Measurements from ENCODE around the gene MYO1B. TPM values are rescaled to one million over a fixed set of nuclear protein-coding genes. Genes with fewer than 3 reads are reported as not detected.

Gene MYO1B
- total RNA-seq (2014; rRNA removed; shearing (Covaris generic); ENCODE audit: low replicate concordance), result 95.6 and 123 TPM in 2 replicates

- H3K36me3 ChIP-seq, result peaks cover 9% of the 10 kb centered on the region
- no peaks in the 10 kb centered on the region; the same call in 1 of the 2 replicates for H3K9me3 ChIP-seq
- DNase-seq, result peak; percentile 91
- no peaks in the 10 kb centered on the region for H3K27me3 ChIP-seq
- peak within 1 kb of the TSS; percentile 82 for H3K4me3 ChIP-seq
Observed at GRCh38 chr2:191245046-191245868, at the start of gene MYO1B. MYO1B (plus strand) TSS chr2:191245404; CDS start chr2:191276896, 31,492 bp downstream.

DNA sequence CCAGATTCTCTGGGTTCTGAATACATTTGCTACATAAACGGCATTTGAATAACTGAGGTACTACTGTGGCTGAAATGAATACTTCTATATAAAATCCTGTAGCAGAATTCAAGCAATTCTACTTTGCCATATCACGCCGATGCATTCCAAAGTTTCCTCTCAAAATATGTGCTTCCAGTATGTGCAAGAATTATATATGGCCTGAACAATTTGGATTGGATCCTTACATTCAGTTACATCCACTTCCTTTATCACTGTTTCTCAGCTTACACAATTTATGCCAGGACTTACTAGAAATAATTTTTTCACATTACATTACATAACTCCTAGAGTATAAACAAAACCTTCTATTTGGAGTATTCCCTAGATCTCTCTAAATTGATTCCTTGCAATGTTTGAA is 48.1 kb upstream of the MYO1B start:
- Histone ChIP-seq H3K9me3 (no peaks in the 10 kb centered on the region; the same call in 1 of the 2 replicates), H3K4me3 (no peak overlapping the region), H3K27me3 (no peaks in the 10 kb centered on the region), H3K36me3 (no peaks in the 10 kb centered on the region)
- DNase-seq, result no peak

GRCh38 chr2:191198271-191198670 is 46.9 kb upstream of the MYO1B start:
- Histone ChIP-seq H3K36me3 (no peaks in the 10 kb centered on the region), H3K9me3 (peaks cover 3% of the 10 kb centered on the region), H3K27me3 (no peaks in the 10 kb centered on the region), H3K4me3 (no peak overlapping the region)
- DNase-seq, result no peak

DNA sequence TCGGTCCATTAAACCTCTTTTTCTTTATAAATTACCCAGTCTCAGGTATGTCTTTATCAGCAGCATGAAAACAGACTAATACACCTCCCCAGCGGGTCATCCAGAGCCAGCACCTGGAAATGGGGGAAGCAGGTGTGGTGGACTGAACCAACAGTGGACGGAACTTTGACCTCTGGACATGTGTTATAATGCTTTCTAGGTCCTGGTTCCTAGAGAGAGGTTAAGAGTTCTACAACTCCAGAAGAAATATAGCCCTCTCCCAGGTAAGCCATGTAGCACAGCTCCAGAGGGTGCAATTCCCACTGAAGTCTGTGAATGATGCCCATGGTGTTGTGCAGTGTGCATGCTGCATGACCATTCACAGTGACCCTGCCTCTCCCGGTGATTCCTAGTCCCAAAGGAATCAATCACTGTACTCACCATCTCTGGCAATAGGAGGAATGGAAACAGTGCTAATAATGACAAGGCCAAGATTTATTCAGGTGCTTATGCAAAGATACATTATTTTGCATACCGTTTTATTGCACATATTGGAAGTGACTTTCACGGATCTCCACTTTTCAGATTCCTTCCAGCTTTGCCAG is 45.2 kb upstream of the MYO1B start:
- Histone ChIP-seq H3K4me3 (no peak overlapping the region), H3K27me3 (no peaks in the 10 kb centered on the region), H3K36me3 (no peaks in the 10 kb centered on the region), H3K9me3 (peaks cover 6% of the 10 kb centered on the region)
- no peak for DNase-seq

DNA sequence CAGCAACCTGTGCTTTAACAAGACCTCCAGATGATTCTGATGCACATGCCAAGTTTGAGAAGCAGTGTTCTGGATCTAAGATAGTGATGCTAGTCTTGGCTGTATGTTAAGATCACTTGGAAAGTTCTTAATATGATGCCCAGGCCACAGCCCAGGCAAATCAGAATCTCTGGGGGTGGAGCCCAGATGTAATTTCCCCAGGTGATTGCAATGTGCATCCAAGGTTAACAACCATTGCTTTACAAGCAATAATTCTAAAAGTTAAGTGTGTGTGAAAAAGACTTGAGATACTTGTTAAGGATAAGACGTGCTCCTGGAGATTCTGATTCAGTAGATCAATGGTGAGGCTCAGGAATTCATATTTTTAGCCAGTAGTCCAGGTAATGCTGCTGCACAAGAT is 44.3 kb upstream of the MYO1B start:
- H3K36me3 ChIP-seq, result no peaks in the 10 kb centered on the region
- no peaks in the 10 kb centered on the region for H3K27me3 ChIP-seq
- no peak for DNase-seq
- no peak overlapping the region for H3K4me3 ChIP-seq
- peaks cover 6% of the 10 kb centered on the region for H3K9me3 ChIP-seq

- no peaks in the 10 kb centered on the region for H3K36me3 ChIP-seq
Observed at GRCh38 chr2:191202209-191202721, 42.9 kb upstream of the MYO1B start.

DNA sequence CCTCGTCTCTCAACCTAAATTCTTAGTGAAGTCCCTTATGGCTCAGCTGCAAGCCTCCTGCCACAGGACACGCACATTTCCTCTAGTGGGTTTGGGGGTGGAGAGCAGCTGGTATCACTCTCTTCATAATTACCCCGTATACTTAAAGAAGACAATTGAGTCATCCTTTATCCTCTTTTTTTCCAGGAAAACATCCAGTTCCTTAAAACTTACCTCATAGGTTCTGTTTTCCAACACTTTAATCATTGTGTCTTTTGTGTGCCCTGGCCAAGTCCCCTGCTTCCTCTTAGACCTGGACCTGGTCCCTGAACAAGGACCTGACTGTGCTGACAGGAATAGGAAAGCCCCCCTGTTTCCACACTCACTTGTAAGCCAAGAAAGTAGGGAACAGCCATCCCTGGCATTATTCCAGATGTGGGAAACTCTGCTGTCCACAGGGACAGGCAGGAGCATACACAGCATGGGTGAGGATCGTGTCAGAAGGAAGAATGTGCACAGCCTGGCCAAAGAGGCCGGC is 42.3 kb upstream of the MYO1B start:
- DNase-seq, result peak; percentile 51
- H3K27me3 ChIP-seq, result no peaks in the 10 kb centered on the region
- peaks cover 6% of the 10 kb centered on the region for H3K9me3 ChIP-seq
- no peak overlapping the region for H3K4me3 ChIP-seq
- no peaks in the 10 kb centered on the region for H3K36me3 ChIP-seq

More at GRCh38 chr2:191202209-191202721, 42.9 kb upstream of the MYO1B start:
- no peaks in the 10 kb centered on the region for H3K27me3 ChIP-seq
- no peak overlapping the region for H3K4me3 ChIP-seq
- peak; percentile 17 for DNase-seq
- peaks cover 6% of the 10 kb centered on the region for H3K9me3 ChIP-seq

- H3K36me3 ChIP-seq, result no peaks in the 10 kb centered on the region
- H3K4me3 ChIP-seq, result no peak overlapping the region
- H3K27me3 ChIP-seq, result no peaks in the 10 kb centered on the region
- peaks cover 6% of the 10 kb centered on the region for H3K9me3 ChIP-seq
- no peak for DNase-seq
Observed at GRCh38 chr2:191204433-191204832, 40.8 kb upstream of the MYO1B start.

- H3K36me3 ChIP-seq, result no peaks in the 10 kb centered on the region
- no peak overlapping the region for H3K4me3 ChIP-seq
- H3K27me3 ChIP-seq, result no peaks in the 10 kb centered on the region
- DNase-seq, result no peak
- peaks cover 8% of the 10 kb centered on the region for H3K9me3 ChIP-seq
Observed at GRCh38 chr2:191206613-191207471, 38.4 kb upstream of the MYO1B start.

DNA sequence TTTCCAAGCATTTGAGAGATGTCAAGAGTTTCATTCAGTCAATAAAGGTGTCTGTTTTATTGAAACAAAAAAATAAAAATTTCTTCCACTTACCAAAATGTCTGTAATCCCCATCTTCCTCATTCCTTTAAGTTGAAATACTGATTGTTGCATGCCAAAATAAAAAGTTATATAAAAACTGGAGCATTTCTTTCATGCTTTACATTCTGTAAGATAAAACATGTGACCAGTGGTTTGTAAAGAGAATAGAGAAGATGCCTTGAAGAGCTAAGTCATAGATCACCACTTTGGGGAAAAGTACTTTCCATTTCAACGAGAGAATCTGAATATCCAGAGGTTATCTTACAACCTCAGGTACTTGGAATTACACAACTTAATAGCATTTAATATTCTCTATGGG is 35.9 kb upstream of the MYO1B start:
- Histone ChIP-seq H3K9me3 (0 out of 2 replicates have a peak, but pooled peaks cover 1% of the 10 kb centered on the region), H3K36me3 (no peaks in the 10 kb centered on the region)
- no peak for DNase-seq

GRCh38 chr2:191212119-191212518 is 33.1 kb upstream of the MYO1B start:
- Histone ChIP-seq H3K27me3 (no peaks in the 10 kb centered on the region), H3K9me3 (0 out of 2 replicates have a peak, but pooled peaks cover 1% of the 10 kb centered on the region), H3K36me3 (no peaks in the 10 kb centered on the region), H3K4me3 (no peak overlapping the region)
- no peak for DNase-seq

More for the DNA sequence above, 35.9 kb upstream of the MYO1B start:
- H3K27me3 ChIP-seq, result no peaks in the 10 kb centered on the region
- no peak overlapping the region for H3K4me3 ChIP-seq

DNA sequence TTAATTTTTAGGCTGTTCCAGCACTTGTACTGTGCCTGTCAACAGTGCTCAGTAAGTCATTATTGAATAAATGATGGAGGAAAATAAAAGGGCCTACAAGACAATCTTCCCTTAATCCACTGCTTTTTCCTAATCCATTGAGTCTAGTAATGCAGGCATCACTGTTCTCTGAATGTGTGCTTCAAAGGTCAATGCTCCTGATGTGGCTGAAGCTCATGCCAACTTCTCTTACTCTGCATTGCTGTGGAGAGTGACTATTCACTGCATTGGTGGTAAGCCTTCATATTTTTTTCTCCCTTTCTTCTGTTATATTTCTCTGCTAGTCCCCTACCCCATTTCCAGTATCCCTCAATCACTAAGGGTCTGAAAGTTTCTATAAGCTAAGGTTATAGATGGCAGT is 31.9 kb upstream of the MYO1B start:
- Histone ChIP-seq H3K9me3 (0 out of 2 replicates have a peak, but pooled peaks cover 1% of the 10 kb centered on the region), H3K27me3 (no peaks in the 10 kb centered on the region), H3K4me3 (no peak overlapping the region), H3K36me3 (no peaks in the 10 kb centered on the region)
- no peak for DNase-seq

- 0 out of 2 replicates have a peak, but pooled peaks cover 1% of the 10 kb centered on the region for H3K9me3 ChIP-seq
- no peaks in the 10 kb centered on the region for H3K36me3 ChIP-seq
- H3K4me3 ChIP-seq, result no peak overlapping the region
- DNase-seq, result no peak
- H3K27me3 ChIP-seq, result no peaks in the 10 kb centered on the region
Observed at GRCh38 chr2:191215230-191215629, 30.0 kb upstream of the MYO1B start.

- no peak for DNase-seq
- Histone ChIP-seq H3K4me3 (no peak overlapping the region), H3K9me3 (0 out of 2 replicates have a peak, but pooled peaks cover 1% of the 10 kb centered on the region), H3K27me3 (no peaks in the 10 kb centered on the region), H3K36me3 (no peaks in the 10 kb centered on the region)
Observed at GRCh38 chr2:191215666-191216065, 29.5 kb upstream of the MYO1B start.

GRCh38 chr2:191217580-191217979 is 27.6 kb upstream of the MYO1B start:
- no peak overlapping the region for H3K4me3 ChIP-seq
- DNase-seq, result no peak
- H3K27me3 ChIP-seq, result no peaks in the 10 kb centered on the region
- H3K9me3 ChIP-seq, result no peaks in the 10 kb centered on the region
- no peaks in the 10 kb centered on the region for H3K36me3 ChIP-seq

DNA sequence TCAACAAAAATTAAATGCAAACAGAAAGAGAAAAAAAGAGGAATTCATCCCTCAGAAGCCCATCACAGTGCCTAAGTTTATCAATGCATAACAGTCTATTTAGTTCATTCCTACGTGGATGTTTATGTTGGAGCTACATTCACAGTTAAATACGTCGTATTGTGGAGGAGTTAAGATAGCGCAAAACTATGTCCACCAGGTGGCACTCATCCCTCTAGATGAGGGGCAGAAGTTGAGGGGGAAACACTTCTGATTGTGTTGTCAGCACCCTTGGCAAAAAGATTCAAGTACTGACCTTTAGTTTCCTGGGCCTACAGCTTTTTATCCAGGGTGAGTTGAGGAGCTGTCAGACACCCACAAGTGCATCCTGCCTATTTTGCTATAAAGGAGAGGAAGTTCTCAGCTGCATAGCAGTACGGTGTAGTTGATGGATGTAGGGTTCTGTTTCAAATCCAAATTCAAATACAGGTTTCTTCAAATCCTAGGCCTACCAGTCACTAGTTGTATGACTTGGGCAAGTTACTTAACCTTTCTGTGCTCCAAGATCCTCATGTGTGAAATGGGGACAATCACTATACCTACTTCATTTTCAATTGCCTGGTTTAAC is 26.8 kb upstream of the MYO1B start:
- H3K9me3 ChIP-seq, result no peaks in the 10 kb centered on the region
- no peak overlapping the region for H3K4me3 ChIP-seq
- H3K36me3 ChIP-seq, result no peaks in the 10 kb centered on the region
- H3K27me3 ChIP-seq, result no peaks in the 10 kb centered on the region
- peak; percentile 28 for DNase-seq
